Activated naive CD4-positive, alpha-beta T cell treated with anti-CD3 and anti-CD28 coated beads, Interleukin-2, amount 10 ng/mL, durations not matched to agents 7 days and 5 days (primary cell): ENCODE data around the gene ARHGAP42.
"Not testable (repeated sequence)": the region's sequence is repeated elsewhere in the genome, so short reads cannot be mapped to it uniquely, and the experiment has no call there.

Experiments
- CTCF ChIA-PET: fragments of 350-600 bp; sonication (Branson Sonifier 250); formaldehyde crosslinking; loops from one replicate; lab custom pipeline; 2021; ENCODE audit warnings: antibody characterized with exemption; lab: Charles Lee
- DNase-seq: peaks from one replicate; pipeline ENCODE4 v3.0.0-alpha.2; 2020
- H3K27ac Mint-ChIP-seq: one replicate; pipeline ENCODE4 v1.8.0; 2021; ENCODE audit warnings: mild to moderate bottlenecking, moderate library complexity, mixed read lengths
- H3K27me3 Mint-ChIP-seq: one replicate; pipeline ENCODE4 v1.8.0; 2021; ENCODE audit warnings: mild to moderate bottlenecking, mixed read lengths
- H3K36me3 Mint-ChIP-seq: one replicate; pipeline ENCODE4 v1.8.0; 2021; ENCODE audit warnings: mixed read lengths
- H3K4me1 Mint-ChIP-seq: one replicate; pipeline ENCODE4 v1.8.0; 2021; ENCODE audit warnings: mixed read lengths
- H3K4me3 Mint-ChIP-seq: one replicate; pipeline ENCODE4 v1.8.0; 2021; ENCODE audit warnings: mild to moderate bottlenecking, moderate library complexity, mixed read lengths
- H3K9me3 Mint-ChIP-seq: one replicate; pipeline ENCODE4 v1.8.0; 2021; ENCODE audit warnings: mixed read lengths

ARHGAP42 gene

DNA sequence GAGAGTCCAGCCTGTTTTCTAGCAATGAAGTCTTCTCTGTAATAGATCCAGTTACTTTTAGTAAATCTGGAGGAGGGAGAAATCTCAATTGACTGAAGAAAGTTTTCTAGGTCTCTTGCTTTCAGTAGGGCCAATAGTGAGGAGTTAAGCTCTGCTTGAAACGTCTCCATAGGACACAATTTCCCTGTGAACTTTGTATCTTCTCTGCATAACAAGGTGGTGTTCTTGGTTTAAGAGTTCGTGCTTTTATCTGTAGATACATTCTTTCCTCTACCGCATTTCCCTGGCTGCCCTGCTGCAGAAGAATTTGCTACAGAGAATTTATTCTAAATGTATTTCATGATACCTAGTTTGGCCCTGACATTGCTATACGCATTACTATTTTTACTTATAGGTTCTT, 183.1 kb downstream of the ARHGAP42 start:
- Mint-ChIP-seq H3K27ac (no peak overlapping the region), H3K36me3 (no peaks in the 10 kb centered on the region), H3K27me3 (no peaks in the 10 kb centered on the region), H3K9me3 (no peaks in the 10 kb centered on the region), H3K4me1 (no peaks in the 10 kb centered on the region), H3K4me3 (no peak overlapping the region)
- CTCF ChIA-PET, result no interaction called here
- DNase-seq, result no peak

DNA sequence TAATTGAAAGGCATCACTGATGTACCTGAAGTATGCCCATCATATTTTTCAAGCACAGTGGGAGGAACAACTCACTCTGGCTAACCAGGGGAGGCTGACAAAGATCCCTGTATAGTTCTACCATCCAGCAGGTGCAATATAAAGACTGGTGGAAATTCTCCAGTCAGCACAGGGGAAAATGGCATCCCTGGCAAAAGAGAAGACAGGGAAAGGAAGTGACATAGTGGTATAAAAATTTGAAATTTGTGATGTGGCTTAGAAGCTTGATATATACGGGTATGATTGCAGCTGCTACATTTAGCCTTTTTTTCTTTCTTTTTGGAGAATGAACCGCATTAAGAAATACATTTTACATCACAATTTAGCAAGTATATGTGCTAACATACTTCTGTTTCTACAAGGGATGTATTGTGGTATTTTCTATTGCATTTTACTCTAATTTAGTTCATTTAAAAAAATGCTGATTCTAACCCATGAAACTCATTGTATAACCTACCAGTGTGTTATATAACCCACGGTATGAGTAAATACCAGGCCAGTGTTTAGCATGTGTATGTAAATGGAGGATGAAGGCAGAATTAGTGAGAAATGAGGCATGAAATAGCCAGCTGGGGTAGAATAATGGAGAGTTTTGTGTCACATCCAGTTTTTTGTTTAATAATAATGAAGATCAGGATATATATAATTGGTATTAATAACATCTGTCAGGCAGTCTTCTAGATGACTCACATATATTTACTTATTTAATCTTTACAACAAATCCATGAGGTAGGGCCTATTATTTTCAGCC, 186.1 kb downstream of the ARHGAP42 start:
- no peak for DNase-seq
- CTCF ChIA-PET, result no interaction called here
- no peaks in the 10 kb centered on the region for H3K27me3 Mint-ChIP-seq
- peaks cover under 1% of the 10 kb centered on the region for H3K9me3 Mint-ChIP-seq
- no peaks in the 10 kb centered on the region for H3K36me3 Mint-ChIP-seq
- H3K4me1 Mint-ChIP-seq, result no peaks in the 10 kb centered on the region
- H3K27ac Mint-ChIP-seq, result no peak overlapping the region
- no peak overlapping the region for H3K4me3 Mint-ChIP-seq

DNA sequence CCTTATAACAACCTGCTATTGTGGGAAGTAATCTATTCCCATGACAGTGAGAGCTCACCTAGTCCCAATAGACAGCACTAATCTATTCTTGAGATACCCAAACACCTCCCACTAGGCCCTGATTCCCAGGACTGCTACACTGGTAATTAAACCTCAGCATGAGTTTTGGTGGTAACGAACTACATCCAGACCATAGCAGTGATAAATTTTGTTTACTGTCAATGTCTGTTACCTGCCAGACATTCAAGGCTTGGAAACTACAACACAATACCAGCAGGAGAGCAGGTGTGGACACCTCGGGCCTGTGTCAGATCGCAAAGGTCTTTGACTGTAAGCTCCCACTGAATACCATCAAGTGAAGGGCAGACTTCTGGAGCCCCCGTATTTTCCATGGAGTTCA, 187.1 kb downstream of the ARHGAP42 start:
- H3K4me3 Mint-ChIP-seq, result no peak overlapping the region
- H3K4me1 Mint-ChIP-seq, result no peaks in the 10 kb centered on the region
- H3K27me3 Mint-ChIP-seq, result no peaks in the 10 kb centered on the region
- CTCF ChIA-PET, result no interaction called here
- no peak for DNase-seq
- H3K27ac Mint-ChIP-seq, result no peak overlapping the region
- H3K9me3 Mint-ChIP-seq, result peaks cover 1% of the 10 kb centered on the region
- H3K36me3 Mint-ChIP-seq, result no peaks in the 10 kb centered on the region

DNA sequence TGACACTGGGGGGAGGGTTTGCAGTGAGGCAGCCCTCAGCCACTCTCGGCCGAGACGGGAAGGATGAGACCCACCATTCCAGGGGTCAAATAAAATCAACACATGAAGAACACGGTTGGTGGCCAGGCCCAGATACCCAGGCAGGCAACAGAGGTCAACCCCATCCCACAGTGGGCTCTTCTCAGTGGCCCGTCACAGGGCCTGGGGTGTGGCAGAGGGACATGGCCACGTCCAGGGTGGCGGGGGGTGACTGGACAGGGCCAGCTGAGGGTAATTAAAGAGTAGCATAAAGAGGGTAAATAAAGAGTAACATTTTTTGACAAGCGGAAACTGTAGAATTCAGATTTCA, 188.4 kb downstream of the ARHGAP42 start:
- Mint-ChIP-seq H3K27me3 (no peaks in the 10 kb centered on the region), H3K4me3 (no peak overlapping the region), H3K36me3 (no peaks in the 10 kb centered on the region), H3K9me3 (peaks cover 6% of the 10 kb centered on the region), H3K27ac (no peak overlapping the region), H3K4me1 (no peaks in the 10 kb centered on the region)
- CTCF ChIA-PET, result no interaction called here
- DNase-seq, result no peak

DNA sequence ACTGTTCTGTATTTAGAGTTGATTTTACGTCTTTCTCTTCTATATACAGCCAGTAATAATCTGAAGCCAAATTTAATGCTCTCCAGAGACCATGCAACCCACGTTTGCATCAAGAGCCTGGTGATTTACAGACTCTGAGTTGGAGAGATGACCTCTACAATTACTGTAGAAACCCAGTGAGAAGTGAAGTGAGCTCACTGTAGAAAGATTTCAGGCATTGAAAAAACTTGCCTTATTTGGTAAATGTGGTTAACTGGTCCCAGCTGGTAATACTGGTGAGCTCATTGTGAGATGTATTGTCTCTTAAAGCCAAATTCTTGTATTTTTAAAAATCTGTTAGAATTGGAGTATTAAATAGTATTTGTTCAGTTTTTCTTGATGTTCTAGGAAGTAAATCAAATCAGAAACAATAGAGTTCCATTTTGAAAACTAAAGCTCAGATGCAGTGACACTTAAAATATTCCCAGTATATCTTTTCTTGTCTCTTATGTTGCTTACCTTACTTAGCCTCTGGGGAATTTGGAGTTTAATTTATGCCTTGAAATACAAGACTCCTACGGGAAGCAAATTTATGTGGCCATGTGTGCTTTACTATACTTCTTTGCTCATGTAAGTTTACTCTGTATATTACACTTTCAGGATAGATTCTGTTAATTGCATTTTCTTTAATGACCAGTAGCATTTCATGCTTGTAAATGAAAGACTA, 189.9 kb downstream of the ARHGAP42 start:
- Mint-ChIP-seq H3K36me3 (no peaks in the 10 kb centered on the region), H3K27me3 (no peaks in the 10 kb centered on the region), H3K9me3 (peaks cover 12% of the 10 kb centered on the region), H3K4me3 (no peak overlapping the region), H3K27ac (no peak overlapping the region), H3K4me1 (no peaks in the 10 kb centered on the region)
- CTCF ChIA-PET, result no interaction called here
- no peak for DNase-seq

DNA sequence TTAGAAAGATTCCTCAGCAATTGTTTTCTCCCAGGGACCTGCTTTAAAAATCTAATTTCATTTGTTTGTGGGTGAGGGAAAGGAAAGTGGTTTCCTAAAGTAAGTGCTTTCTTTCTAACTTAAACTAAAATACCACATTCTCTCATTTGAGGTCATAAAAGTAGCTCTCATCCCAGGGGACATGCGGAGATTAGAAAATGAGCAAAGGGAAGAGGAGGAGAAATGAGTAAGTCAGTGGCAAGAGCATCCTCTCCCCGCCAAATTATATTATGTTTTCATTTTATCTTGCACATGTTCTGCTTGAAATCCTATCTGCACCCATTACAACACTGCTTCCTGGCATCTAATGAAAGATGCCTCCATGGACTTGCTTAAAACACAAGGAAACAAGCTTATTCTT, 191.4 kb downstream of the ARHGAP42 start:
- Mint-ChIP-seq H3K27ac (no peak overlapping the region), H3K4me1 (no peaks in the 10 kb centered on the region), H3K9me3 (peaks cover 13% of the 10 kb centered on the region), H3K27me3 (no peaks in the 10 kb centered on the region), H3K36me3 (no peaks in the 10 kb centered on the region), H3K4me3 (no peak overlapping the region)
- DNase-seq, result no peak
- CTCF ChIA-PET, result no interaction called here

DNA sequence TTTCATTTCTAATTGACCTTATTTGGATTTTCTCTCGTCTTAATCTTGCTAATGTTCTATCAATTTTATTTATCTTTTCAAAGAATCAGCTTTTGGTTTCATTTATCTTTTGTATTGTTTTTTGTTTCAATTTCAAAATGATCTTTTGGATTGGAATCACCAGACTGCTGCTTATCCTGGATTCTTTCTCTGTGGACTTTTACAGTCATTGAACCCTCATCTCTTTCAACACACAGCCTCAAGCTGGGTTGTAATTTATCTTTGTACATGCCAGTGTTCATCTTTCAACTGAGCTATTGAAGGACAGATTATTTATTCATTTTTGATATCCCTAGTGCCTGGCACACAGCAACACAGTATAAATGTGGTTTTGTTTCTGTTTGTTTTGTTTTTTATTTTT, 195.9 kb downstream of the ARHGAP42 start:
- no peaks in the 10 kb centered on the region for H3K4me1 Mint-ChIP-seq
- CTCF ChIA-PET, result interaction anchor here (0.6 kb wide), 1 partner anchor 156 kb away, joined by 3 read pairs; no protein-coding TSS in a partner anchor
- no peaks in the 10 kb centered on the region for H3K27me3 Mint-ChIP-seq

DNA sequence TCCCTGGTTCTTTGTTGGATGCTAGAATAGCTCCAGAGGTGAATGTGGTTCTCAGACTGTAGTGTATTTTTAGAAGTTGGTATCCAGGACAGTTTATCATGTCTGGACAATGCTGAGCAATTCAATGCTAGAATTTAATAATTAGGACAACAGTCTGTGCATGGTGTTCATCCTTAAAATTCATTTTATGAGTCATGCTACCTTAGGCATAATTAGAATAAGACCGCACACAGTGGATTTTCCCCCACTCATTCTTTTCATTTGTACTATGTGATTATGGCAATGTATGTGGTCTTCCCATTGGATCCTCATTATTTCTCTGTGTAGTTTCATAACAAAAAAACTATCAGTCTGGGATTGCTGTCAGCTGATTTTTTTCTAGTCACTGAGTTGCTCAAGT, 196.7 kb downstream of the ARHGAP42 start:
- CTCF ChIA-PET, result no interaction called here
- H3K36me3 Mint-ChIP-seq, result no peaks in the 10 kb centered on the region
- no peak overlapping the region for H3K27ac Mint-ChIP-seq
- no peaks in the 10 kb centered on the region for H3K27me3 Mint-ChIP-seq
- H3K9me3 Mint-ChIP-seq, result peaks cover 12% of the 10 kb centered on the region
- H3K4me1 Mint-ChIP-seq, result no peaks in the 10 kb centered on the region
- no peak for DNase-seq
- no peak overlapping the region for H3K4me3 Mint-ChIP-seq

More for the DNA sequence above, 195.9 kb downstream of the ARHGAP42 start:
- Mint-ChIP-seq H3K27ac (no peak overlapping the region), H3K4me3 (no peak overlapping the region), H3K36me3 (no peaks in the 10 kb centered on the region), H3K9me3 (peaks cover 13% of the 10 kb centered on the region)
- no peak for DNase-seq

DNA sequence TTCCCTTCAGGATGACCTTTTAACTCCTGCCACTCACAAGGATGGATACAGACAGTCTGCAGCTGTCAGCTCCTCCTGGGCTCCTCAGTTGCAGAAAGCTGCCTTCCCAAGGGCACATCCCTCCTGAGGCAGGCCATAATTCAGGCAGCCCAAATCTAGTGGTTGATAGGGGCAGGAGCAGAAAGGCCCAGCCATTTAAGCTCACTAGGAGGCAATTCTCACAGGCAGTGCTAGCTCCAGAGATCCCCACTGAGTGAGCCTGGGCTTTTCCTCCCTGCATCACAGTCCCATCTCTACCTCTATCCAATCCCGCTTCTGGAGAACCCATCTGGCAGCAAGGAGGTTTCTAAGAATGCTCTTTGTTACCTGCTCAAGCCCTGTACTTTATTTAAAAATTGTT, 200.6 kb downstream of the ARHGAP42 start:
- CTCF ChIA-PET, result no interaction called here
- H3K4me3 Mint-ChIP-seq, result no peak overlapping the region
- H3K27me3 Mint-ChIP-seq, result no peaks in the 10 kb centered on the region
- H3K36me3 Mint-ChIP-seq, result no peaks in the 10 kb centered on the region
- H3K4me1 Mint-ChIP-seq, result no peaks in the 10 kb centered on the region
- no peak for DNase-seq
- H3K9me3 Mint-ChIP-seq, result peaks cover 3% of the 10 kb centered on the region
- no peak overlapping the region for H3K27ac Mint-ChIP-seq

DNA sequence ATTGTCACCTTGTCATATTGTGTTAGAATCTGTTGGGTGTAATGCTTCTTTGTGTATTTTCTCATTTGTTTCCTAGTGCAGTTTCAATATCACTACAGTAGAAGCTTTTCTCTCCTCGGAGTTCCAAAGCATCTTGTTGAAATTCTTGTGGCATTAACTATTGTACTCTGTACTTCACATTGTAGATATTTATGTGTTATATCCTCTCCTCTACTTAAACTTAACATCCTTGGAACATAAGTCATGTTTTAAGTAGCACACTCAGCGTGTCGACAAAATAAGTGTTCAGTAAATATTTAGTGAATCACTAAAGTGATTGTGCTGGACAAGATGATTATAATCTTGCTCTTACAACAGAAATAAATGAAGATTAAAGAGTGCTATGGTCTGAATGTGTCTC, 201.7 kb downstream of the ARHGAP42 start:
- H3K27ac Mint-ChIP-seq, result no peak overlapping the region
- CTCF ChIA-PET, result no interaction called here
- no peaks in the 10 kb centered on the region for H3K4me1 Mint-ChIP-seq
- no peaks in the 10 kb centered on the region for H3K36me3 Mint-ChIP-seq
- no peak overlapping the region for H3K4me3 Mint-ChIP-seq
- peaks cover 2% of the 10 kb centered on the region for H3K9me3 Mint-ChIP-seq
- DNase-seq, result no peak
- no peaks in the 10 kb centered on the region for H3K27me3 Mint-ChIP-seq

DNA sequence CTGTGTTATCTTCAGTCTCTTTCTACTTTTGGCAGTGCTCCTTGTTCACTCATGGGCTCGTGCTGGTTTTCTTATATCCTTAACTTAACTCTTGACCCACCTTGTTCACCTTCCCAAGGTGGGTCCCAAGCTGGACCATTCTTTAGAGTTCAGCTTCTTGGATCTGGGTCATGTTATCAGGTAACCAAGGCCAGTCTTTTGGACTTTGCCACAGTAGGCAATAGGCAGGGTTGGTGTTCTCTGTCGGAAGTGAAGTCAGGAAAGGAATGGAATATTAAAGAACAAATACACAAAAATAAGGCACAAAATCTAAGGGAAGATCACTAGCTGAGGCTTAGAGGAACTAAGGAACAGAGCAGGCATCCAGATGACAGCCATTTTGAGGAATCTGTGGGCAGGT, 202.7 kb downstream of the ARHGAP42 start:
- Mint-ChIP-seq H3K9me3 (peaks cover 2% of the 10 kb centered on the region), H3K4me3 (no peak overlapping the region), H3K4me1 (no peaks in the 10 kb centered on the region)

DNA sequence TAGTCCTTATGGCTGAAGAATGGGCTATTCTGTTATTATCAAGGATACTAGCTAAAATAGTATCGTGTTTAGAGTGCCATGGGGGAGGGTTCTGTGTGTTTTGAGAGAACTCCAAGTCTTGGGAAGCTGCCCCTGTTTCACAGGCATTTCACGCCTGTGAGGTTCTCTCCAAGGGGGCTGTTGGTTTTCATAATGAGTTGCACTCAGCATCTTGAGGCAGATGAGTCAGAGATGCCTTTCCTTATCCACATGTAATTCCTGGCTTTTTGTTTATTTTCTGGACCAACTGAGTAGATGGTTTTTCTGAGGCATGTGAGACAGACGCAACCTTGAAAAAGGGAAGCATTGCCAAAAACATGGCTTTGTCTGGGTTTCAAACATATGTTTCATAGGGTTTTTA, 203.7 kb downstream of the ARHGAP42 start:
- H3K4me3 Mint-ChIP-seq, result no peak overlapping the region
- H3K27me3 Mint-ChIP-seq, result no peaks in the 10 kb centered on the region
- no peaks in the 10 kb centered on the region for H3K36me3 Mint-ChIP-seq
- H3K4me1 Mint-ChIP-seq, result no peaks in the 10 kb centered on the region
- CTCF ChIA-PET, result no interaction called here
- H3K27ac Mint-ChIP-seq, result no peak overlapping the region
- peaks cover 2% of the 10 kb centered on the region for H3K9me3 Mint-ChIP-seq
- no peak for DNase-seq

More for the DNA sequence above, 202.7 kb downstream of the ARHGAP42 start:
- H3K36me3 Mint-ChIP-seq, result no peaks in the 10 kb centered on the region
- no peak for DNase-seq
- CTCF ChIA-PET, result no interaction called here
- no peak overlapping the region for H3K27ac Mint-ChIP-seq
- H3K27me3 Mint-ChIP-seq, result no peaks in the 10 kb centered on the region

DNA sequence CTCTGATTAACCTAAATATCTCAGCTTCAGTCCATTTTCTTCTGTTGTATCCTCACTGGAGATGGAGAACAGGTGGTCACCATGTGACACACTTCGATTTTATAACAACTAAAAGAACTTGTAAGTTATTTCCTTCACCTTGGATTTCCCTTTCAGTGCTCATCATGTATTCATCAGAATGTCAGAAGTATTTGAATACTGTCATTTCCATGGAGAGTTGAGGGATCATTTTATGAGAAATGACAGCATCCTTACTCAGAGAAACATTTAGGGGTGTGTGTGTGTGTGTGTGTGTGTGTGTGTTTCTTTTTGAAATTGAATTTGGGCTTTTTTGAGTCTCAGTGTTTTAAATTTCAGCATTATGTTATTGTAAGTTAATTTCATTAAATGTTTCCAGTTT, 205.8 kb downstream of the ARHGAP42 start:
- H3K9me3 Mint-ChIP-seq, result peaks cover 5% of the 10 kb centered on the region
- no peak overlapping the region for H3K27ac Mint-ChIP-seq
- no peaks in the 10 kb centered on the region for H3K36me3 Mint-ChIP-seq
- no peaks in the 10 kb centered on the region for H3K4me1 Mint-ChIP-seq
- no peaks in the 10 kb centered on the region for H3K27me3 Mint-ChIP-seq
- DNase-seq, result no peak
- CTCF ChIA-PET, result no interaction called here
- H3K4me3 Mint-ChIP-seq, result no peak overlapping the region

DNA sequence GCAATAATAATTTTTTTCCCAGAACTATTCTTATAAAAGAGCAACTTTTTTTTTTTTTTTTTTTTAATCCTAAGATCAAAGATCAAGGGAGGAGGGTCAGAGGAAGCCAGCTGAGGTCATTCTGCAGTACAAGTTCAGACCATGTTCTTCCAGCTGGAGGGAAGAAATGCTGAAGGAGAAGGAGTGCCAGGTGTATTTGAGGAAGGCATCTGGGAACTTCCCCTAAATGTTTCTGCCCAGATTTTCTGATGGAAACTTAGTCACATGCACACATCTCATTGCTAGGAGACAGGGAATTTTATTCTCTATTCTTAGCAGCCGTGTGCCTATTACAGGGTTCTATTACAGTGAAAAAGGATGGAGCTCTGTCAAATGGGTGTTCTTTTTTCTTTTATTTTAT, 208.4 kb downstream of the ARHGAP42 start:
- H3K9me3 Mint-ChIP-seq, result peaks cover 5% of the 10 kb centered on the region
- H3K4me1 Mint-ChIP-seq, result no peaks in the 10 kb centered on the region
- CTCF ChIA-PET, result no interaction called here
- no peaks in the 10 kb centered on the region for H3K36me3 Mint-ChIP-seq
- H3K27me3 Mint-ChIP-seq, result no peaks in the 10 kb centered on the region
- H3K27ac Mint-ChIP-seq, result no peak overlapping the region
- H3K4me3 Mint-ChIP-seq, result no peak overlapping the region
- no peak for DNase-seq

DNA sequence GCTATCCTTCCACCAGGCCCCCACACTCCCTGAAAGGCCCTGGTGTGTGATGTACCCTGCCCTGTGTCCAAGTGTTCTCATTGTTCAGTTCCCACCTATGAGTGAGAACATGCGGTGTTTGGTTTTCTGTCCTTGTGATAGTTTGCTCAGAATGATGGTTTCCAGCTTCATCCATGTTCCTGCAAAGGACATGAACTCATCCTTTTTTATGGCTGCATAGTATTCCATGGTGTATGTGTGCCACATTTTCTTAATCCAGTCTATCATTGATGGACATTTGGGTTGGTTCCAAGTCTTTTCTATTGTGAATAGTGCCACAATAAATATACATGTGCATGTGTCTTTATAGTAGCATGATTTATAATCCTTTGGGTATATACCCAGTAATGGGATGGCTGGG, 208.9 kb downstream of the ARHGAP42 start:
- DNase-seq, H3K4me3 Mint-ChIP-seq, CTCF ChIA-PET, H3K9me3 Mint-ChIP-seq, H3K36me3 Mint-ChIP-seq, H3K4me1 Mint-ChIP-seq, H3K27me3 Mint-ChIP-seq, H3K27ac Mint-ChIP-seq: not testable (repeated sequence)
